NCI-H345 (cell line): ENCODE data around the gene OR2T11.
"Not testable (repeated sequence)": the region's sequence is repeated elsewhere in the genome, so short reads cannot be mapped to it uniquely, and the experiment has no call there.

Experiments used
- DNase-seq: peaks from one replicate; lab custom pipeline; 2025; lab: John Stamatoyannopoulos, UW

Gene OR2T11

GRCh38 chr1:248634991-248635390 is at the start of gene OR2T11:
Gene OR2T11 (minus strand): TSS chr1:248635091. CDS start chr1:248627128, 7,963 bp downstream.
- DNase-seq: not testable (repeated sequence)

GRCh38 chr1:248681651-248682050 is 46.8 kb upstream of the OR2T11 start:
- no peak for DNase-seq

GRCh38 chr1:248670003-248670402 is 35.1 kb upstream of the OR2T11 start:
- no peak for DNase-seq

GRCh38 chr1:248663453-248664328 is 28.8 kb upstream of the OR2T11 start:
- DNase-seq: not testable (repeated sequence)

- not testable (repeated sequence) for DNase-seq
Observed at GRCh38 chr1:248656797-248657196, 21.9 kb upstream of the OR2T11 start.

- DNase-seq: not testable (repeated sequence)
Observed at GRCh38 chr1:248655354-248655753, 20.5 kb upstream of the OR2T11 start, which contains the start of gene OR2T27. Gene OR2T27 (minus strand): TSS chr1:248655528. CDS start chr1:248650884, 4,644 bp downstream.

GRCh38 chr1:248648770-248649536 is 14.1 kb upstream of the OR2T11 start:
- DNase-seq: not testable (repeated sequence)

- DNase-seq: not testable (repeated sequence)
Observed at GRCh38 chr1:248645178-248645577, 10.3 kb upstream of the OR2T11 start, which contains the start of gene OR2T35. Gene OR2T35 (minus strand): TSS chr1:248645278. CDS start chr1:248639258, 6,020 bp downstream.

- not testable (repeated sequence) for DNase-seq
Observed at GRCh38 chr1:248642971-248643651, 8.2 kb upstream of the OR2T11 start.

GRCh38 chr1:248641583-248641982 is 6.7 kb upstream of the OR2T11 start:
- DNase-seq: not testable (repeated sequence)

GRCh38 chr1:248640906-248641305 is 6.0 kb upstream of the OR2T11 start:
- DNase-seq: not testable (repeated sequence)

- not testable (repeated sequence) for DNase-seq
Observed at GRCh38 chr1:248639652-248640051, 4.8 kb upstream of the OR2T11 start.

GRCh38 chr1:248636612-248637011 is 1.7 kb upstream of the OR2T11 start:
- not testable (repeated sequence) for DNase-seq

GRCh38 chr1:248631354-248632008 is 3.4 kb downstream of the OR2T11 start:
- DNase-seq: no peak

- DNase-seq: no peak
Observed at GRCh38 chr1:248630551-248630950, 4.3 kb downstream of the OR2T11 start.

- DNase-seq: no peak
Observed at GRCh38 chr1:248627971-248628844, 6.7 kb downstream of the OR2T11 start.

- no peak for DNase-seq
Observed at GRCh38 chr1:248625971-248626370, 8.9 kb downstream of the OR2T11 start.

- DNase-seq: no peak
Observed at GRCh38 chr1:248625166-248625565, 9.7 kb downstream of the OR2T11 start.

GRCh38 chr1:248622570-248623001 is 12.3 kb downstream of the OR2T11 start:
- peak; percentile 5 for DNase-seq

GRCh38 chr1:248621770-248622169 is 13.1 kb downstream of the OR2T11 start:
- DNase-seq: no peak
